Measurements from ENCODE around the gene SLC10A7. TPM values are rescaled to one million over a fixed set of nuclear protein-coding genes. Genes with fewer than 3 reads are reported as not detected.
A peak's percentile ranks its signal among the peaks of the same experiment; 100 is the strongest.

The SLC10A7 gene
- total RNA-seq, 1 experiment from 2014 or later, result 37.1 TPM

GRCh38 chr4:146349306-146349705 is 172.4 kb downstream of the SLC10A7 start:
- H3K9me3 ChIP-seq (ENCODE audit: low read depth, low read length, poor library complexity, severe bottlenecking), result no peaks in the 10 kb centered on the region
- H3K27ac ChIP-seq (ENCODE audit: low read depth, low read length, poor library complexity, severe bottlenecking), result peak overlapping the region; percentile 66
- BruUV-seq (replicated peaks), result no TSS peak
- H3K4me3 ChIP-seq (ENCODE audit: low read depth, low read length, poor library complexity, severe bottlenecking), result no peak overlapping the region
- H3K4me1 ChIP-seq (ENCODE audit: insufficient read depth, low read length, poor library complexity, severe bottlenecking), result peaks cover 49% of the 10 kb centered on the region
- ChIA-PET CTCF (no interaction called here), POLR2A (ENCODE audit: low non-redundant PET) (no interaction called here)
- H3K36me3 ChIP-seq (ENCODE audit: insufficient read depth, low read length, poor library complexity, severe bottlenecking), result no peaks in the 10 kb centered on the region
- DNase-seq (ENCODE audit: low spot score), result peak; percentile 75
- TF ChIP-seq CTCF (conservative IDR thresholded peaks at IDR 0.05; ENCODE audit: low read depth, low read length) (no peak), EZH2 (IDR thresholded peaks at IDR 0.05; ENCODE audit: borderline replicate concordance, low read depth, low read length, poor library complexity, severe bottlenecking) (no peak)
- H3K27me3 ChIP-seq (replicated peaks; ENCODE audit: insufficient read depth, low read depth, low read length, poor library complexity), result no peaks in the 10 kb centered on the region
- intact Hi-C loops (cut with micrococcal nuclease; ENCODE audit: unreplicated experiment), result loop anchor here (5.0 to 10.0 kb wide), 3 partner anchors 175 to 465 kb away; partner anchors contain the start of genes POU4F2 and SLC10A7

GRCh38 chr4:146347822-146348221 is 173.9 kb downstream of the SLC10A7 start:
- no TSS peak for BruUV-seq (replicated peaks)
- intact Hi-C loops (cut with micrococcal nuclease; ENCODE audit: unreplicated experiment), result loop anchor here (5.0 to 10.0 kb wide), 3 partner anchors 177 to 467 kb away; partner anchors contain the start of genes POU4F2 and SLC10A7
- H3K4me1 ChIP-seq (ENCODE audit: insufficient read depth, low read length, poor library complexity, severe bottlenecking), result peaks cover 64% of the 10 kb centered on the region
- H3K4me3 ChIP-seq (ENCODE audit: low read depth, low read length, poor library complexity, severe bottlenecking), result no peak overlapping the region
- ChIA-PET CTCF (no interaction called here), POLR2A (ENCODE audit: low non-redundant PET) (interaction anchor here (0.9 kb wide), 1 partner anchor 141 kb away, joined by 3 read pairs; no protein-coding TSS in a partner anchor)
- DNase-seq (ENCODE audit: low spot score), result no peak
- no peaks in the 10 kb centered on the region for H3K36me3 ChIP-seq (ENCODE audit: insufficient read depth, low read length, poor library complexity, severe bottlenecking)
- H3K27me3 ChIP-seq (replicated peaks; ENCODE audit: insufficient read depth, low read depth, low read length, poor library complexity), result no peaks in the 10 kb centered on the region
- peak overlapping the region; percentile 66 for H3K27ac ChIP-seq (ENCODE audit: low read depth, low read length, poor library complexity, severe bottlenecking)
- no peaks in the 10 kb centered on the region for H3K9me3 ChIP-seq (ENCODE audit: low read depth, low read length, poor library complexity, severe bottlenecking)
- no peak for TF ChIP-seq CTCF (conservative IDR thresholded peaks at IDR 0.05; ENCODE audit: low read depth, low read length)
- TF ChIP-seq EZH2 (IDR thresholded peaks at IDR 0.05; ENCODE audit: borderline replicate concordance, low read depth, low read length, poor library complexity, severe bottlenecking), result no peak

GRCh38 chr4:146346276-146346675 is 175.5 kb downstream of the SLC10A7 start:
- TF ChIP-seq EZH2 (IDR thresholded peaks at IDR 0.05; ENCODE audit: borderline replicate concordance, low read depth, low read length, poor library complexity, severe bottlenecking) (no peak), CTCF (conservative IDR thresholded peaks at IDR 0.05; ENCODE audit: low read depth, low read length) (no peak)
- CTCF ChIA-PET, result no interaction called here
- POLR2A ChIA-PET (ENCODE audit: low non-redundant PET), result no interaction called here
- H3K27ac ChIP-seq (ENCODE audit: low read depth, low read length, poor library complexity, severe bottlenecking), result no peak overlapping the region
- BruUV-seq (replicated peaks), result no TSS peak
- DNase-seq (ENCODE audit: low spot score), result no peak
- no peaks in the 10 kb centered on the region for H3K36me3 ChIP-seq (ENCODE audit: insufficient read depth, low read length, poor library complexity, severe bottlenecking)
- no peak overlapping the region for H3K4me3 ChIP-seq (ENCODE audit: low read depth, low read length, poor library complexity, severe bottlenecking)
- H3K4me1 ChIP-seq (ENCODE audit: insufficient read depth, low read length, poor library complexity, severe bottlenecking), result peaks cover 78% of the 10 kb centered on the region
- H3K9me3 ChIP-seq (ENCODE audit: low read depth, low read length, poor library complexity, severe bottlenecking), result no peaks in the 10 kb centered on the region
- H3K27me3 ChIP-seq (replicated peaks; ENCODE audit: insufficient read depth, low read depth, low read length, poor library complexity), result no peaks in the 10 kb centered on the region
- intact Hi-C loops (cut with micrococcal nuclease; ENCODE audit: unreplicated experiment), result loop anchor here (5.0 to 10.0 kb wide), 3 partner anchors 179 to 469 kb away; partner anchors contain the start of genes POU4F2 and SLC10A7
